Prostate gland (tissue), 2 donors: Measurements from ENCODE around the gene GNB2. TPM values are rescaled to one million over a fixed set of nuclear protein-coding genes. Genes with fewer than 3 reads are reported as not detected.

Experiments used
- DNase-seq: peaks from one replicate; pipeline ENCODE4 v3.0.0-alpha.2; 2019; ENCODE audit warnings: low spot score
- H3K27ac ChIP-seq, 2 donors: fragments of 200-600 bp; sonication (generic); 2 replicates each; pipeline ENCODE4 v1.5.1; 2017 to 2019
- H3K27me3 ChIP-seq: fragments of 200-600 bp; sonication (generic); replicated peaks from 2 replicates; pipeline ENCODE4 v1.5.1; 2019; ENCODE audit not compliant: insufficient read depth
- H3K36me3 ChIP-seq, 2 donors: fragments of 200-600 bp; sonication (generic); 1 replicate in 1 of 2; 2 replicates in 1 of 2; pipeline versions ENCODE4 v1.5.1 to v1.8.1; 2017 to 2019
- H3K4me1 ChIP-seq: fragments of 200-600 bp; sonication (generic); replicated peaks from 2 replicates; pipeline ENCODE4 v1.5.1; 2019
- H3K4me3 ChIP-seq, 2 donors: fragments of 200-600 bp; sonication (generic); 2 replicates each; pipeline ENCODE4 v1.5.1; 2017 to 2019
- H3K9me3 ChIP-seq: fragments of 200-600 bp; sonication (generic); 2 replicates; pipeline ENCODE4 v1.5.1; 2017
- POLR2A ChIP-seq: fragments of 450-650 bp; IDR thresholded peaks from one replicate; pipeline ENCODE4 v1.6.1; 2016; ENCODE audit warnings: antibody characterized with exemption, mild to moderate bottlenecking
- POLR2AphosphoS5 ChIP-seq: sonication (generic); formaldehyde crosslinking; IDR thresholded peaks from one replicate; pipeline ENCODE4 v1.6.1; 2017; ENCODE audit warnings: antibody characterized with exemption
- WGBS: methylation state at CpG from one replicate; pipeline ENCODE4 v1.1.5; 2018; 5-methylcytosine and 5-hydroxymethylcytosine counted together
- intact Hi-C: fragments of 100-400 bp; cut with DNase I; formaldehyde crosslinking; loops from one replicate; pipeline ENCODE4 v1.14.2; 2022
- total RNA-seq, 2 donors: library from RNA; depleted of rRNA; stranded (reverse); fragments of >200 nt; gene quantifications; one replicate each; pipeline ENCODE4 v1.1.0, GENCODE V29; 2016
- TF ChIP-seq, protein P1 (sequence below), 4 experiments: fragments of 200-600 bp in 2 of 4; fragments of 450-650 bp in 2 of 4; sonication (generic) in 2 of 4; IDR thresholded peaks; 1 replicate in 3 of 4; 2 replicates in 1 of 4; pipeline ENCODE4 v1.5.1; 2016 to 2019; ENCODE audit warnings: antibody characterized with exemption in 4 of 4, mild to moderate bottlenecking in 2 of 4, moderate library complexity in 2 of 4

Gene GNB2
- total RNA-seq, 2 donors from 2014 or later: 376 to 417 TPM

DNA sequence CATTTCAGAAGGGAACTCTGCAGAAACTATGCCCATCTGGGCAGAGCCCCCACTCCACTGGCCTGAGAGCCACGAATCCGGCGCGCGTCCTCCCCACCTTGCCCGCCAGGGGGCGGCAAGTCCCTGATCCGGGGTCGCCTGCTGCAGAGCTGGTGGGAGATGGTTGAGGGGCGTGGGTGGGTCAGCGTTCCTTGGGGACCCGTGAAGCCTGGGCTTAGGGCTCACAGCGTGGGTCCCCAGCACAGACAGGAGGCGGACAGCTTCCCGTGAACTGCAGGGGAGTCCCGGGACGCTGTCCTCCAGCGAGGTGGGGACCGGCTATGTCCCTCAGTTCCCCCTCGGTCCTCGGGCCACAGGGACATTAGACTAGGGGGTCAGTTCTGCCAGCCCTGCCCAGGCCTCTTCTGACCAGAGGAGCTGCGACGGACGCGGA is 31.8 kb downstream of the GNB2 start:
- Histone ChIP-seq H3K36me3 (no peaks in the 10 kb centered on the region), H3K4me3 (peak overlapping the region; percentile 75 to 84), H3K4me1 (peaks cover 6% of the 10 kb centered on the region), H3K27ac (peak overlapping the region; percentile 94 to 96), H3K9me3 (no peaks in the 10 kb centered on the region), H3K27me3 (no peaks in the 10 kb centered on the region)
- intact Hi-C loops: loop anchor here (2.0 to 5.0 kb wide), 2 partner anchors 122 to 147 kb away; partner anchors contain the start of genes EPHB4 and SLC12A9
- peak; percentile 64 for DNase-seq
- TF ChIP-seq, protein P1, sequence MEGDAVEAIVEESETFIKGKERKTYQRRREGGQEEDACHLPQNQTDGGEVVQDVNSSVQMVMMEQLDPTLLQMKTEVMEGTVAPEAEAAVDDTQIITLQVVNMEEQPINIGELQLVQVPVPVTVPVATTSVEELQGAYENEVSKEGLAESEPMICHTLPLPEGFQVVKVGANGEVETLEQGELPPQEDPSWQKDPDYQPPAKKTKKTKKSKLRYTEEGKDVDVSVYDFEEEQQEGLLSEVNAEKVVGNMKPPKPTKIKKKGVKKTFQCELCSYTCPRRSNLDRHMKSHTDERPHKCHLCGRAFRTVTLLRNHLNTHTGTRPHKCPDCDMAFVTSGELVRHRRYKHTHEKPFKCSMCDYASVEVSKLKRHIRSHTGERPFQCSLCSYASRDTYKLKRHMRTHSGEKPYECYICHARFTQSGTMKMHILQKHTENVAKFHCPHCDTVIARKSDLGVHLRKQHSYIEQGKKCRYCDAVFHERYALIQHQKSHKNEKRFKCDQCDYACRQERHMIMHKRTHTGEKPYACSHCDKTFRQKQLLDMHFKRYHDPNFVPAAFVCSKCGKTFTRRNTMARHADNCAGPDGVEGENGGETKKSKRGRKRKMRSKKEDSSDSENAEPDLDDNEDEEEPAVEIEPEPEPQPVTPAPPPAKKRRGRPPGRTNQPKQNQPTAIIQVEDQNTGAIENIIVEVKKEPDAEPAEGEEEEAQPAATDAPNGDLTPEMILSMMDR (IDR thresholded peaks at IDR 0.05): peak; percentile 64 to 95 (median 92)
- peak; percentile 24 for TF ChIP-seq POLR2AphosphoS5
- no peak for TF ChIP-seq POLR2A
- WGBS: 0% methylated on average over 20 of the region's 25 CpGs

DNA sequence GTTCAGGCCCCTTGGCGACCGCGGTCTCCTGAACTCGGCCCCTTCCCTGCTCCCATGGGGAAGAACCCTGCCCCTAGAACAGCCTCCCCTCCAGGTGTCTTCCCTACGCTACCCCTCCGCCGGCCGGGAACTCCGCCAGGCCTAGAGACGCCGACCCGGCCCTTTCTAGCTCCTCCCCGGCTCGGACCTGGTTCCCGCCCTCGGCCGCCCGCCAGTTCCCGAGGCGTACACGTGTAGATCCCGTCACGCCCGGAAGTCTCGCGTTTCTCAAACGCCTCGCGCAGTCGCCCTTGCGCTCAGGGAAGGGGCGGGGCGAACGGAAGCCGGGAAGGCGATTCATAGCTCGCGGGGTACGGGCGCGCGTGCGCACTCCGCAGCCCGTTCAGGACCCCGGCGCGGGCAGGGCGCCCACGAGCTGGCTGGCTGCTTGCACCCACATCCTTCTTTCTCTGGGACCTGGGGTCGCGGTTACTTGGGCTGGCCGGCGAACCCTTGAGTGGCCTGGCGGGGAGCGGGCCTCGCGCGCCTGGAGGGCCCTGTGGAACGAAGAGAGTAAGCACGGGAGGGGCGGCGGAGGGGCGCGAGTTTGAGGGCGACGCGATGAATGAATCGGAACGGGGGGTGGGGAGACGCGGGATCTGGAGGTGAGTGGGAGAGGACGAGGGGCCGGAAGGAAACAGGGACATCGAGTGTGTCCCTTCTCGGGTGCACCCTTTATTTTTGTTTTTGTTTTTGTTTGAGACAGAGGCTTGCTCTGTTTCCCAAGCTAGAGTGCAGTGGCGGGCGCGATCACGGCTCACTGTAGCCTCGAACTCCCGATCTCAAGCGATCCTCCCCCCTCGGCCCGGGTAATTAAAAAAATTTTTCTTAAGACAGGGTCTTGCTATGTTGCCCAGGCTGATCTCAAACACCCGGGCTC is 32.5 kb downstream of the GNB2 start, which contains the start of gene POP7:
Gene POP7 (plus strand): TSS at position 369 of the 919 bp plus-strand sequence. CDS start 710 bp downstream, outside the sequence.
- peak within 1 kb of the TSS; percentile 94 to 96 for H3K27ac ChIP-seq
- H3K9me3 ChIP-seq: no peaks in the 10 kb centered on the region
- H3K36me3 ChIP-seq: no peaks in the 10 kb centered on the region
- TF ChIP-seq, protein P1 (IDR thresholded peaks at IDR 0.05): no peak
- peak; percentile 68 for TF ChIP-seq POLR2A
- peak; percentile 99 for TF ChIP-seq POLR2AphosphoS5
- H3K27me3 ChIP-seq: no peaks in the 10 kb centered on the region
- peak within 1 kb of the TSS; percentile 75 to 84 for H3K4me3 ChIP-seq
- WGBS: under 1% methylated on average over 86 of the region's 86 CpGs
- intact Hi-C loops: loop anchor here (2.0 to 5.0 kb wide), 2 partner anchors 121 to 147 kb away; partner anchors contain the start of genes EPHB4 and SLC12A9
- H3K4me1 ChIP-seq: peaks cover 6% of the 10 kb centered on the region
- peak; percentile 98 for DNase-seq

GRCh38 chr7:100706672-100707311 is 33.3 kb downstream of the GNB2 start:
- WGBS: 16% methylated on average over 34 of the region's 34 CpGs
- intact Hi-C loops: loop anchor here (5.0 kb wide), 1 partner anchor 121 kb away; the partner anchor contains the start of gene EPHB4
- Histone ChIP-seq H3K4me3 (peak overlapping the region; percentile 75 to 84), H3K4me1 (peaks cover 6% of the 10 kb centered on the region), H3K27ac (peak overlapping the region; percentile 94 to 96), H3K36me3 (no peaks in the 10 kb centered on the region), H3K9me3 (no peaks in the 10 kb centered on the region), H3K27me3 (no peaks in the 10 kb centered on the region)
- no peak for DNase-seq
- TF ChIP-seq POLR2A (no peak), POLR2AphosphoS5 (no peak)
- TF ChIP-seq, protein P1 (IDR thresholded peaks at IDR 0.05): no peak

DNA sequence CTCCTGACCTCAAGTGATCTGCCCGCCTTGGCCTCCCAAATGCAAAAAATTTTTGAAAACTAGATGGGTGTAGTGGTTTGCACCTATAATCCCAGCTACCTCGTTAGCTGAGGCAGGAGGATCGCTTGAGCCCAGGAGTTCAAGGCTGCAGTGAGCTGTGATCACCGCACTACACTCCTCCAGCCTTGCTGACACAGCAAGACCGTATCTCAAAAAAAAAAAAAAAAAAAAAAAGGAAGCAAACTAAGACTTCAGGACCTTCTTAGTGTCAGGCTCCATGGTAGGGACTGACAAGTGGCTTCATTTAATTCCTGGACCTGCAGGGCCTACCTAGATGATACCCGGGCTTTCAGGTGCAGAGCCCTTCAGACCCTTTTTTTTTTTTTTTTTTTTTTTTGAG is 34.9 kb downstream of the GNB2 start:
- intact Hi-C loops: loop anchor here (5.0 kb wide), 1 partner anchor 119 kb away; the partner anchor contains the start of gene EPHB4
- Histone ChIP-seq H3K27me3 (no peaks in the 10 kb centered on the region), H3K36me3 (no peaks in the 10 kb centered on the region), H3K4me1 (peaks cover 6% of the 10 kb centered on the region), H3K27ac (no peak overlapping the region), H3K4me3 (no peak overlapping the region), H3K9me3 (no peaks in the 10 kb centered on the region)
- TF ChIP-seq, protein P1 (IDR thresholded peaks at IDR 0.05): no peak
- no peak for TF ChIP-seq POLR2A
- no peak for TF ChIP-seq POLR2AphosphoS5
- no peak for DNase-seq
- WGBS: 91% methylated on average over 6 of the region's 6 CpGs
